Measurements from ENCODE around the gene STK24. TPM values are rescaled to one million over a fixed set of nuclear protein-coding genes. Genes with fewer than 3 reads are reported as not detected.

Gene STK24
- total and polyA plus RNA-seq, 2 of the 4 experiments (the other 2 are of a cell fraction) = 29.2 to 43.4 TPM

GRCh38 chr13:98557937-98558792 is 18.7 kb downstream of the STK24 start:
- intact Hi-C loops (cut with micrococcal nuclease) = no loop called here
- H3K4me3 ChIP-seq (ENCODE audit: insufficient read depth, low read depth, low read length) = no peak overlapping the region
- no peak overlapping the region for H3K14ac ChIP-seq (replicated peaks; ENCODE audit: low read depth, low read length)
- H3K9me3 ChIP-seq (ENCODE audit: control insufficient read depth, insufficient read depth, low read length) = no peaks in the 10 kb centered on the region
- no peak overlapping the region for H3K18ac ChIP-seq (ENCODE audit: low read depth, low read length)
- H3K4me1 ChIP-seq (ENCODE audit: control insufficient read depth, insufficient read depth, low read length) = peaks cover 13% of the 10 kb centered on the region
- H3K4ac ChIP-seq (ENCODE audit: low read depth, low read length) = peak overlapping the region; percentile 37; the same call in 1 of the 2 replicates
- CTCF ChIA-PET = no interaction called here
- no peak overlapping the region for H3K27ac ChIP-seq (ENCODE audit: insufficient read depth, low read length)
- BruUV-seq (replicated peaks) = no TSS peak
- H2BK5ac ChIP-seq (ENCODE audit: low read depth, low read length, poor library complexity, severe bottlenecking) = peak overlapping the region; percentile 30
- peaks cover 13 to 87% of the 10 kb centered on the region in 2 experiments for H3K79me1 ChIP-seq (ENCODE audit: low read depth in 1 of 2, low read length in 2 of 2)
- ATAC-seq (ENCODE audit: low read depth) (peak; percentile 71), DNase-seq (peak; percentile 75)
- no peak overlapping the region for H2BK15ac ChIP-seq (ENCODE audit: low read depth, low read length)
- no peak overlapping the region for H2BK20ac ChIP-seq (ENCODE audit: low read depth, low read length)
- H3K9me1 ChIP-seq (ENCODE audit: insufficient read depth, low read length) = peaks cover 33% of the 10 kb centered on the region
- no peak overlapping the region for H4K91ac ChIP-seq (ENCODE audit: insufficient read depth, low read depth, low read length)
- H3K9ac ChIP-seq (ENCODE audit: low read depth, low read length) = 0 out of 2 replicates have a peak overlapping the region, but pooled peaks have one; percentile 8
- TF ChIP-seq CHD1 (IDR thresholded peaks at IDR 0.05; ENCODE audit: low read depth, low read length) = no peak
- peak; percentile 41; the same call in 1 of the 2 replicates for TF ChIP-seq BHLHE40 (IDR thresholded peaks at IDR 0.05; ENCODE audit: low read depth, low read length)
- TF ChIP-seq CEBPB (IDR thresholded peaks at IDR 0.05; ENCODE audit: low read depth, low read length) = no peak
- 0 out of 2 replicates have a peak, but pooled peaks have one; percentile 26 for TF ChIP-seq FOS (IDR thresholded peaks at IDR 0.05; ENCODE audit: low read depth, low read length)
- TF ChIP-seq ELK1 (IDR thresholded peaks at IDR 0.05; ENCODE audit: borderline replicate concordance, low read depth, low read length) = no peak
- H4K5ac ChIP-seq (ENCODE audit: low read depth, low read length) = no peak overlapping the region
- peak overlapping the region; percentile 2; the same call in 1 of the 2 replicates for H3K4me2 ChIP-seq (ENCODE audit: low read depth, low read length)
- 88% methylated on average over 5 of the region's 10 CpGs; no CpG with 5 or more reads in 1 of the 2 experiments for WGBS, 2 experiments (ENCODE audit: extremely low coverage in 2 of 2, insufficient read length in 1 of 2)
- H4K8ac ChIP-seq (ENCODE audit: low read depth in 2 of 2, low read length in 2 of 2) = no peak overlapping the region
- H4K20me1 ChIP-seq (ENCODE audit: insufficient read depth, low read length) = peaks cover 82% of the 10 kb centered on the region
- in situ Hi-C loops (cut with MboI; ENCODE audit: low sequenced_read_pairs) = no loop called here
- H3K56ac ChIP-seq (ENCODE audit: extremely low read depth, insufficient read depth, low read length) = no peak overlapping the region
- peaks cover 4% of the 10 kb centered on the region; the same call in 1 of the 2 replicates for H3K36me3 ChIP-seq (ENCODE audit: control insufficient read depth, insufficient read depth, low read length)
- dilution Hi-C loops (cut with HindIII; ENCODE audit: low sequenced_read_pairs, unreplicated experiment) = no loop called here
- no peaks in the 10 kb centered on the region for H3K27me3 ChIP-seq (ENCODE audit: control insufficient read depth, insufficient read depth, low read length)
- POLR2A ChIA-PET (ENCODE audit: unreplicated experiment) = no interaction called here
- no peak overlapping the region for H2AK9ac ChIP-seq (replicated peaks; ENCODE audit: low read depth, low read length, poor library complexity)
- H2AK5ac ChIP-seq (ENCODE audit: low read depth, low read length) = no peak overlapping the region
- no peak overlapping the region for H2BK120ac ChIP-seq (ENCODE audit: low read depth, low read length)
- H3K23ac ChIP-seq (ENCODE audit: low read depth, low read length) = peak overlapping the region; percentile 4; the same call in 1 of the 2 replicates
- H2AFZ ChIP-seq (replicated peaks; ENCODE audit: low read length, poor library complexity) = no peak overlapping the region
